Adrenal gland (tissue), 12 donors: Measurements from ENCODE around the gene HOTAIR. TPM values are rescaled to one million over a fixed set of nuclear protein-coding genes. Genes with fewer than 3 reads are reported as not detected.
A peak's percentile ranks its signal among the peaks of the same experiment; 100 is the strongest.

Experiments
- DNase-seq, 7 donors: peaks; one replicate each; pipeline ENCODE4 v3.0.0-alpha.2; 2019 to 2020
- H3K27ac ChIP-seq, 5 donors: fragments of 200-600 bp; sonication (generic) in 4 of 5; 1 replicate in 3 of 5; 2 replicates in 2 of 5; pipeline versions ENCODE4 v1.5.1 to v1.8.0; 2016 to 2020; ENCODE audit warnings: mild to moderate bottlenecking in 1 of 5
- H3K27me3 ChIP-seq: fragments of 200-600 bp; 2 replicates; pipeline ENCODE4 v1.8.0; 2021
- H3K36me3 ChIP-seq, 2 donors: fragments of 200-600 bp; replicated peaks in 1 of 2; 1 replicate in 1 of 2; 2 replicates in 1 of 2; pipeline versions ENCODE4 v1.5.1 to v1.8.0; 2018 to 2022
- H3K4me1 ChIP-seq, 2 donors: fragments of 200-600 bp; replicated peaks in 1 of 2; 1 replicate in 1 of 2; 2 replicates in 1 of 2; pipeline versions ENCODE4 v1.5.1 to v1.8.0; 2018 to 2021
- H3K4me3 ChIP-seq, 4 donors: fragments of 200-600 bp; sonication (generic) in 3 of 4; one replicate each; pipeline ENCODE4 v1.5.1; 2016 to 2018
- H3K9me3 ChIP-seq, 3 donors: fragments of 200-600 bp; sonication (generic) in 1 of 3; replicated peaks in 1 of 3; 1 replicate in 2 of 3; 2 replicates in 1 of 3; pipeline versions ENCODE4 v1.5.1 to v1.8.0; 2016 to 2021
- POLR2A ChIP-seq, 2 donors: fragments of 450-650 bp; IDR thresholded peaks; one replicate each; pipeline ENCODE4 v1.6.1; 2017; ENCODE audit warnings: antibody characterized with exemption in 2 of 2, mild to moderate bottlenecking in 2 of 2, moderate library complexity in 1 of 2
- WGBS, 4 donors: extraction: QIAGEN DNeasy Blood & Tissue Kit in 2 of 4; methylation state at CpG; one replicate each; pipeline versions ENCODE4 v1.1.5 to v1.1.7; 2013 to 2017; 5-methylcytosine and 5-hydroxymethylcytosine counted together
- intact Hi-C, 2 donors: fragments of 100-400 bp; cut with DNase I; formaldehyde crosslinking; loops; one replicate each; pipeline versions ENCODE4 v1.14.1 to v1.15.0; 2022 to 2023
- polyA plus RNA-seq, 3 donors: library from polyadenylated mRNA; stranded (reverse); fragments of 200-250 nt in 2 of 3; fragments of 350-450 nt in 1 of 3; fragmentation: Illumina TruSeq in 1 of 3; extraction: RNeasy Lipid Tissue Mini Kit (QIAGEN cat#74804) in 1 of 3; gene quantifications; one replicate each; pipeline ENCODE4 v1.2.3, GENCODE V29; 2013 to 2014
- total RNA-seq, 9 donors: library from RNA; depleted of rRNA in 4 of 9; stranded (reverse); fragments of >200 nt in 4 of 9; fragments of 120-200 nt in 1 of 9; fragmentation: NEBNext Ultra II Directional in 1 of 9; extraction: Animal tissue kit (Norgen Biotek cat#: 25700) in 1 of 9; gene quantifications; one replicate each; pipeline versions ENCODE4 v1.1.0 to v1.2.4, GENCODE V29; 2013 to 2023
- TF ChIP-seq, protein P1 (sequence below), 6 experiments: fragments of 450-650 bp in 4 of 6; fragments of 200-600 bp in 2 of 6; sonication (generic) in 1 of 6; IDR thresholded peaks; 1 replicate in 5 of 6; 2 replicates in 1 of 6; pipeline versions ENCODE4 v1.5.1 to v1.8.0; 2016 to 2021; ENCODE audit warnings: antibody characterized with exemption in 6 of 6, mild to moderate bottlenecking in 2 of 6, moderate library complexity in 1 of 6
- donor health status: healthy with polysubstance abuse.
- donor health status: Bipolar disorder and iron deficiency.
- donor health status: DM: yes; HTN: yes; CAD: no.
- donor health status: DM: no; HTN: no; CAD: no.
- donor health status: DM: no; HTN: no; CAD: no.
- donor health status: DM: yes; HTN: yes; CAD: no.

The HOTAIR gene
- total and polyA plus RNA-seq, 12 donors: not detected

DNA sequence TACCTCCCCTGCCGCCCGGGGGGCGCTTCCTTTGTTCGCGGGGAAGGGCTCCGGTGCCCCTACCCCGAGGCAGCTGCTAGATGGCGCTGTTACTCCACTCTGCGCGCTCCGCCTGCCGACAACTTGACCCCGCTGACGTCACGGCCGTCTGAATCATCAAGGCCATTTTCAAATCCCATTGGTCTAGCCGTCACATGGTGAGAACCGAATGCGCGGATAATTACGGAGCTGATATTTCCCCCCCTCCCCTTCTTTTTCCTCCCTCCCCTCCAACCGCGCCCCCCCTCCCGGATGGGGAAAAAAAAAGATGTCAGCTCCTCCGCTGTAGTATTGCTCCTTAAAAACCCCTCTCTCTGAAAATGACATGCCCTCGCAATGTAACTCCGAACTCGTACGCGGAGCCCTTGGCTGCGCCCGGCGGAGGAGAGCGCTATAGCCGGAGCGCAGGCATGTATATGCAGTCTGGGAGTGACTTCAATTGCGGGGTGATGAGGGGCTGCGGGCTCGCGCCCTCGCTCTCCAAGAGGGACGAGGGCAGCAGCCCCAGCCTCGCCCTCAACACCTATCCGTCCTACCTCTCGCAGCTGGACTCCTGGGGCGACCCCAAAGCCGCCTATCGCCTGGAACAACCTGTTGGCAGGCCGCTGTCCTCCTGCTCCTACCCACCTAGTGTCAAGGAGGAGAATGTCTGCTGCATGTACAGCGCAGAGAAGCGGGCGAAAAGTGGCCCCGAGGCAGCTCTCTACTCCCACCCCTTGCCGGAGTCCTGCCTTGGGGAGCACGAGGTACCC lies 10.3 kb upstream of the HOTAIR start, which contains the start of gene HOXC10:
Gene HOXC10 (plus strand): TSS at position 246 of the 791 bp plus-strand sequence. CDS start 114 bp downstream, at position 360.
- Histone ChIP-seq H3K36me3 (no peaks in the 10 kb centered on the region), H3K4me1 (peaks cover 4 to 13% of the 10 kb centered on the region in 2 donors), H3K27me3 (peaks cover 89% of the 10 kb centered on the region), H3K9me3 (no peaks in the 10 kb centered on the region), H3K4me3 (peak within 1 kb of the TSS in 1 of 4 donors; percentile 48), H3K27ac (peak within 1 kb of the TSS in 2 of 5 donors; percentile 9 to 11)
- WGBS, 4 donors: 5 to 8% (median 6%) methylated on average over 21 to 55 of the region's 55 CpGs
- TF ChIP-seq POLR2A (IDR thresholded peaks at IDR 0.05): no peak
- TF ChIP-seq, protein P1, sequence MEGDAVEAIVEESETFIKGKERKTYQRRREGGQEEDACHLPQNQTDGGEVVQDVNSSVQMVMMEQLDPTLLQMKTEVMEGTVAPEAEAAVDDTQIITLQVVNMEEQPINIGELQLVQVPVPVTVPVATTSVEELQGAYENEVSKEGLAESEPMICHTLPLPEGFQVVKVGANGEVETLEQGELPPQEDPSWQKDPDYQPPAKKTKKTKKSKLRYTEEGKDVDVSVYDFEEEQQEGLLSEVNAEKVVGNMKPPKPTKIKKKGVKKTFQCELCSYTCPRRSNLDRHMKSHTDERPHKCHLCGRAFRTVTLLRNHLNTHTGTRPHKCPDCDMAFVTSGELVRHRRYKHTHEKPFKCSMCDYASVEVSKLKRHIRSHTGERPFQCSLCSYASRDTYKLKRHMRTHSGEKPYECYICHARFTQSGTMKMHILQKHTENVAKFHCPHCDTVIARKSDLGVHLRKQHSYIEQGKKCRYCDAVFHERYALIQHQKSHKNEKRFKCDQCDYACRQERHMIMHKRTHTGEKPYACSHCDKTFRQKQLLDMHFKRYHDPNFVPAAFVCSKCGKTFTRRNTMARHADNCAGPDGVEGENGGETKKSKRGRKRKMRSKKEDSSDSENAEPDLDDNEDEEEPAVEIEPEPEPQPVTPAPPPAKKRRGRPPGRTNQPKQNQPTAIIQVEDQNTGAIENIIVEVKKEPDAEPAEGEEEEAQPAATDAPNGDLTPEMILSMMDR (IDR thresholded peaks at IDR 0.05): peak; percentile 59 to 94 (median 68)
- intact Hi-C loops: no loop called here
- peak; percentile 90 to 98 (median 93) for DNase-seq

DNA sequence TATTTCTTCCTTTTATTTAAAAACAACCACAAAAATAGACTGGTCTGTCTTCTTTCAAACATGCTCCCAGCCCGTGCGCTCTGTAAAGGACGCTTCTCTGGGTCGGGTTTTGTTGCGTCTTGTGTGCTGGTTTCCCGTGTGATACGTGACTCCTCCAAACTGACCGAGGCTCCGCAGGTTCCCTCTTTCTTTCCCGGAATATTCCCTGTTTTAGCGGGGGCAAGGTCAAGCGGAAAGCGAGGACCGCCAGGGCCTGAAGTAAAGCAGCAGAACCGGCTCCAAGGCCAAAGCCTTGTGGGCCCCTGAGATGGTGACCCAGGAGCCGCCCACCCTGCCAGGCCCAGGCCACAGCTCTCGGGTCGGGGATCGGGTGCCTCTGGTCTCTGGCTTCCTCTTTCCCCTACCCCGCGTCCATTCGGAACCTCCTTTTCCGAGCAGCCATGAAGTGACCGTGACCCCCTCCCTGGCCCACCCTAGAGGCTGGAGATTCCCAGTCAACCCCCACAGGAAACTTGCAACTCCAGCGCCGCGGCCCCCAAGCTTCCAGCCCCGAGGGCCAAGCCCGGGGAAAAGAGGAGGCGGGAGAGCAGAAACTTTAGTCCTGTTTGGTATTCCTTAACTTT lies 9.3 kb upstream of the HOTAIR start:
- intact Hi-C loops: no loop called here
- Histone ChIP-seq H3K4me1 (peaks cover 4 to 13% of the 10 kb centered on the region in 2 donors), H3K4me3 (no peak overlapping the region), H3K9me3 (no peaks in the 10 kb centered on the region), H3K27ac (no peak overlapping the region), H3K27me3 (peaks cover 90% of the 10 kb centered on the region), H3K36me3 (no peaks in the 10 kb centered on the region)
- TF ChIP-seq POLR2A (IDR thresholded peaks at IDR 0.05): no peak
- TF ChIP-seq, protein P1 (IDR thresholded peaks at IDR 0.05): no peak
- no peak for DNase-seq
- WGBS, 4 donors: 12 to 17% (median 15%) methylated on average over 22 to 30 of the region's 30 CpGs

DNA sequence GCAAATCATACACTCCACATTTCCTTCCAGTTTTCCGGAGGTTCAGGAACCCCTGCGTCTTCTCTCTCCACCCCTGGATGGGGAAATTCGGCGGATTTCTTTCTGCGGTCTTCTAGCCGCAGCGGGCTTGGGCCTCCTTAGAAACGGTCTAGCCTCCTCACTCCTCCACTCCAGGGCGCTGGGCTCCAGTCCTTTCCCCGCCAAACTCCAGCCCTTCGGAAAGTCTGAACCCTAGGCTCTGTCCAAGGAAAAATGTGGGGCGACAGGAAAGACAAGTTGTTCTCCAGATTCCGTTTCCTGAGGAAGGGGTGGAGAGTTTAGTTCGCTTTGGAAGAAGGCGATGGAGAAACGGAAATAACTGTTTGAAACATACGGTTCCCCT lies 8.8 kb upstream of the HOTAIR start:
- no peak for DNase-seq
- TF ChIP-seq POLR2A (IDR thresholded peaks at IDR 0.05): no peak
- TF ChIP-seq, protein P1 (IDR thresholded peaks at IDR 0.05): no peak
- H3K4me3 ChIP-seq: no peak overlapping the region
- no peak overlapping the region for H3K27ac ChIP-seq
- intact Hi-C loops: no loop called here
- H3K27me3 ChIP-seq: peaks cover 91% of the 10 kb centered on the region
- 15 to 26% (median 24%) methylated on average over 17 of the region's 17 CpGs for WGBS, 4 donors
- no peaks in the 10 kb centered on the region for H3K36me3 ChIP-seq
- H3K9me3 ChIP-seq: no peaks in the 10 kb centered on the region
- H3K4me1 ChIP-seq: peaks cover 4 to 13% of the 10 kb centered on the region in 2 donors
